Neutrophil (primary cell): ENCODE results near the gene ZNF506.
"Not testable (repeated sequence)": the region's sequence is repeated elsewhere in the genome, so short reads cannot be mapped to it uniquely, and the experiment has no call there.

Experiments
- H3K27ac ChIP-seq: fragments of 200-600 bp; sonication (generic); 2 replicates; pipeline ENCODE4 v1.5.1; 2016; ENCODE audit warnings: mild to moderate bottlenecking, moderate library complexity
- H3K27me3 ChIP-seq: fragments of 200-600 bp; sonication (generic); 2 replicates; pipeline ENCODE4 v1.6.0; 2016; ENCODE audit warnings: mild to moderate bottlenecking
- H3K36me3 ChIP-seq: fragments of 200-600 bp; sonication (generic); 2 replicates; pipeline ENCODE4 v1.5.1; 2017
- H3K4me1 ChIP-seq, 2 experiments: fragments of 200-600 bp in 1 of 2; sonication (generic) in 1 of 2; 1 replicate in 1 of 2; 2 replicates in 1 of 2; pipeline versions ENCODE4 v1.5.1 to v1.6.1; 2013 to 2016; ENCODE audit warnings: low read depth in 1 of 2, low read length in 1 of 2, mild to moderate bottlenecking in 1 of 2, moderate library complexity in 1 of 2; ENCODE audit not compliant: control insufficient read depth in 1 of 2, insufficient read depth in 1 of 2
- H3K4me3 ChIP-seq, 2 experiments: fragments of 200-600 bp in 1 of 2; sonication (generic) in 1 of 2; 1 replicate in 1 of 2; 2 replicates in 1 of 2; pipeline ENCODE4 v1.5.1; 2013 to 2016; ENCODE audit warnings: low read depth in 1 of 2, low read length in 1 of 2, mild to moderate bottlenecking in 1 of 2, moderate library complexity in 1 of 2
- H3K9me3 ChIP-seq: fragments of 200-600 bp; sonication (generic); 2 replicates; pipeline ENCODE4 v1.5.1; 2016
- TF ChIP-seq, protein P1 (sequence below): fragments of 200-600 bp; sonication (generic); IDR thresholded peaks from 2 replicates; pipeline ENCODE4 v1.5.1; 2016; ENCODE audit warnings: antibody characterized with exemption

Gene ZNF506

DNA sequence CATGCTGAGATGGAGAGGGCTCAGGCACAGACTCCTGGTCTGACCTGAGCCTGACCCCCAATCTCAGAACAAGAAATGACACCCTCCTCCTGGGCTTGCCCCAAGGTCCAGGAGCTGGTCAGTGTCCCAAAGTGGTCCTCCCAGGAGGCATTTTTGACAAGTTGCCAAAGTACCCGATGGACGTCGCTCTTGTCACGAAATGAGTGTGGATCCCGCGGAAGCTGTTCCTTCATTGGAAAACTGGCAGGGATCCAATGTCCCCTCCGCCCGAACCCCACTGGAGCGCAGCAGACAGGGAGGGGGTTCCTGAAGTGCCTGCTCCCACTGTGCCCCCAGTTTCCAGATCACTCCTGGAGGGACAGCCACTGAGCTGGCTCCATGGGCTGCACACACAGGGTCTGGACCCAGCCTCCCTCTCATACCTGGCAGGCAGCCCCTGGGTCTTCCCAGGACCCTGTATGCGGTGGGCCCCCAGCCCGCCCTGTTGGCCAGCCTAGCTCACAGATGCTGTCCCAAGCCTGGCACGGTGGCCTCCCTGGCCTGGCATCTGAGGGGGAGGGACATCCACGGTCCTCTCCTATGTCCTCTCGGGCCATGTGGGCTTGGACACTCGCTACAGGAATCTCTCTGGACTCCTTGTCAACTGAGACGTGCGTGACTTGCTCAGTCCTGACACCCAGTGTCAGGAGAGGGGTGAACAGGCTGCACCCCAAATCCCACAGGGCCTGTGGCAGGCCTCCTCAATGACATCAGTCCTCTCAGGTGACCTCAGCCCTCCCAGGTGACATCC, 75.9 kb downstream of the ZNF506 start:
- no peaks in the 10 kb centered on the region for H3K4me1 ChIP-seq
- no peaks in the 10 kb centered on the region for H3K27me3 ChIP-seq
- H3K4me3 ChIP-seq, result no peak overlapping the region
- TF ChIP-seq, protein P1, sequence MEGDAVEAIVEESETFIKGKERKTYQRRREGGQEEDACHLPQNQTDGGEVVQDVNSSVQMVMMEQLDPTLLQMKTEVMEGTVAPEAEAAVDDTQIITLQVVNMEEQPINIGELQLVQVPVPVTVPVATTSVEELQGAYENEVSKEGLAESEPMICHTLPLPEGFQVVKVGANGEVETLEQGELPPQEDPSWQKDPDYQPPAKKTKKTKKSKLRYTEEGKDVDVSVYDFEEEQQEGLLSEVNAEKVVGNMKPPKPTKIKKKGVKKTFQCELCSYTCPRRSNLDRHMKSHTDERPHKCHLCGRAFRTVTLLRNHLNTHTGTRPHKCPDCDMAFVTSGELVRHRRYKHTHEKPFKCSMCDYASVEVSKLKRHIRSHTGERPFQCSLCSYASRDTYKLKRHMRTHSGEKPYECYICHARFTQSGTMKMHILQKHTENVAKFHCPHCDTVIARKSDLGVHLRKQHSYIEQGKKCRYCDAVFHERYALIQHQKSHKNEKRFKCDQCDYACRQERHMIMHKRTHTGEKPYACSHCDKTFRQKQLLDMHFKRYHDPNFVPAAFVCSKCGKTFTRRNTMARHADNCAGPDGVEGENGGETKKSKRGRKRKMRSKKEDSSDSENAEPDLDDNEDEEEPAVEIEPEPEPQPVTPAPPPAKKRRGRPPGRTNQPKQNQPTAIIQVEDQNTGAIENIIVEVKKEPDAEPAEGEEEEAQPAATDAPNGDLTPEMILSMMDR, result no peak
- no peaks in the 10 kb centered on the region for H3K36me3 ChIP-seq
- peaks cover 12% of the 10 kb centered on the region for H3K9me3 ChIP-seq
- H3K27ac ChIP-seq, result no peak overlapping the region

GRCh38 chr19:19744641-19745040, 76.9 kb downstream of the ZNF506 start:
- no peaks in the 10 kb centered on the region for H3K27me3 ChIP-seq
- TF ChIP-seq, protein P1, result no peak
- no peak overlapping the region for H3K4me3 ChIP-seq
- no peak overlapping the region for H3K27ac ChIP-seq
- no peaks in the 10 kb centered on the region for H3K4me1 ChIP-seq
- peaks cover 12% of the 10 kb centered on the region for H3K9me3 ChIP-seq
- H3K36me3 ChIP-seq, result no peaks in the 10 kb centered on the region

DNA sequence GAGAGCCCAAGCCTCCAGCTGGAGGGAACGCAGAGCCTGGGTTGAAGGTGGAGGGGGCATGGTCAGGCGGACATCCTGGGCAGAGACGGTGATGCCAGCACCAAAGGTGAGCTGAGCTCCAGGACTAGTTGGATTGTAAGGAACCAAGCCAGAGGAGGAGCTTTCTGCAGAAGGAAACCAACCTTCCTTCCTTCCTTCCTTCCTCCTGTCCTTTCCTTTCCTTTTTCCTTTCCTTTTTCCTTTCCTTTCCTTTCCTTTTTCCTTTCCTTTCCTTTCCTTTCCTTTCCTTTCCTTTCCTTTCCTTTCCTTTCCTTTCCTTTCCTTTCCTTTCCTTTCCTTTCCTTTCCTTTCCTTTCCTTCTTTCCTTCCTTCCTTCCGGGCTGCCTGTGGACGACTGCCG, 77.6 kb downstream of the ZNF506 start:
- peaks cover 12% of the 10 kb centered on the region for H3K9me3 ChIP-seq
- H3K36me3 ChIP-seq, H3K4me1 ChIP-seq, H3K27ac ChIP-seq, H3K4me3 ChIP-seq, H3K27me3 ChIP-seq: not testable (repeated sequence)

- TF ChIP-seq, protein P1, result no peak
- no peak overlapping the region for H3K4me3 ChIP-seq
- H3K4me1 ChIP-seq, result no peaks in the 10 kb centered on the region
- no peak overlapping the region for H3K27ac ChIP-seq
- no peaks in the 10 kb centered on the region for H3K36me3 ChIP-seq
- no peaks in the 10 kb centered on the region for H3K27me3 ChIP-seq
- peaks cover 12% of the 10 kb centered on the region for H3K9me3 ChIP-seq
Measured at GRCh38 chr19:19743176-19743575, 78.4 kb downstream of the ZNF506 start.

- Histone ChIP-seq H3K27me3 (no peaks in the 10 kb centered on the region), H3K9me3 (peaks cover 12% of the 10 kb centered on the region), H3K4me3 (no peak overlapping the region), H3K36me3 (no peaks in the 10 kb centered on the region), H3K27ac (no peak overlapping the region), H3K4me1 (no peaks in the 10 kb centered on the region)
- TF ChIP-seq, protein P1, result no peak
Measured at GRCh38 chr19:19742773-19743172, 78.8 kb downstream of the ZNF506 start.
